SK-MEL-5 (cell line): ENCODE measurements around the gene RAPGEF2. TPM values are rescaled to one million over a fixed set of nuclear protein-coding genes. Genes with fewer than 3 reads are reported as not detected.

Experiments
- small RNA-seq, 2 experiments: library from RNA; depleted of rRNA; stranded (forward); fragments of <200 nt; gene quantifications; one replicate each; pipeline ENCODE3, GENCODE V24; 2014
- total RNA-seq: library from RNA; depleted of rRNA; stranded (reverse); fragments of >200 nt; shearing (Covaris generic); gene quantifications from 2 replicates; pipeline ENCODE4 v1.2.3, GENCODE V29; 2014

RAPGEF2 gene
- total RNA-seq, 1 experiment from 2014 or later = 27.5 TPM

Small RNAs within 50 kb of the gene (small RNA-seq; reads per million reads assigned to genes)
- gene AC074344.1 (0 reads per million in 2 experiments), gene MIR3688-1 (0 reads per million in 2 experiments), gene RF00019 (0 reads per million in 2 experiments)
